ENCODE measurements around the gene RBM38. TPM values are rescaled to one million over a fixed set of nuclear protein-coding genes. Genes with fewer than 3 reads are reported as not detected.
A peak's percentile ranks its signal among the peaks of the same experiment; 100 is the strongest.

The RBM38 gene
- total and polyA plus RNA-seq, 2 of the 13 experiments (the other 11 are each of a cell fraction or from before 2014, with no cell fraction given) = 24.2 to 34.2 TPM

DNA sequence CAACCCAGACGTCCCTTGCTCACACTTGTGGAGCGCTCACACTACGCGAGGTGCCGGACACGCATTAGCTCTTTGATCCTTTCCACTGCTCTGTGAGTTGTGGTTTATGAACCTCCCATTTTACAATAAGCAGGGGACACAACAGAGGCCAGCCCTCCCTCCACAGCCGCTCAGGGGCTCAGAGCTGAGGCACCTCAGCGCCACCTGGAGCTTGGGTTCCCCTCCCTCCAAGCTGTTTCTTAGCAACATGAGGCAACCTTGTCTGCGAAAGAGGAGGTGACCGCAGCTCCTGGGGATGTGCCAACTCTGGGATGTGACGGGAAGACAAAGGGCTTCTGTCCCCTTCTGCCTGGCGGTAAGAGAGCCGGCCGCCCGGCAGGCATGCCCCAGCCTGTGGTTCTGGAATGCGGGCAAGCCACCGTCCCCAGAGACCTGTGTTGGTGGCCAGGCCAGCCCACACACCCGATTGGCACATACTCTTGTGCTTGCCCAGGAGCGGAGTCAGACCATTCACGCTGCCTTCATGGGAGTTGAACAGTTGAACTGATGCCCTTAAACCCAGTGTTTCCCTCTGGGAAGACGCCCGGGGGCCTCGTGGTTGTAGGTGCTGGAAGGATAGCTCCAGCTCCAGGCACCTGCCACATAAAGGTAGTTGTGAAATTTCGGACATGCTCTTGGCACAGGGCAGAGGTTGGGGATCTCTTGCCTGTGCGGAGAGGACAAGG lies 44.5 kb downstream of the RBM38 start (continued):
- TF ChIP-seq, protein P1, sequence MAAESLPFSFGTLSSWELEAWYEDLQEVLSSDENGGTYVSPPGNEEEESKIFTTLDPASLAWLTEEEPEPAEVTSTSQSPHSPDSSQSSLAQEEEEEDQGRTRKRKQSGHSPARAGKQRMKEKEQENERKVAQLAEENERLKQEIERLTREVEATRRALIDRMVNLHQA (CRISPR knock-in tag; IDR thresholded peaks at IDR 0.05) = no peak
- TF ChIP-seq, protein P2, sequence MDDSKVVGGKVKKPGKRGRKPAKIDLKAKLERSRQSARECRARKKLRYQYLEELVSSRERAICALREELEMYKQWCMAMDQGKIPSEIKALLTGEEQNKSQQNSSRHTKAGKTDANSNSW (CRISPR knock-in tag; IDR thresholded peaks at IDR 0.05; ENCODE audit: borderline replicate concordance) = no peak
- TF ChIP-seq, protein P3, sequence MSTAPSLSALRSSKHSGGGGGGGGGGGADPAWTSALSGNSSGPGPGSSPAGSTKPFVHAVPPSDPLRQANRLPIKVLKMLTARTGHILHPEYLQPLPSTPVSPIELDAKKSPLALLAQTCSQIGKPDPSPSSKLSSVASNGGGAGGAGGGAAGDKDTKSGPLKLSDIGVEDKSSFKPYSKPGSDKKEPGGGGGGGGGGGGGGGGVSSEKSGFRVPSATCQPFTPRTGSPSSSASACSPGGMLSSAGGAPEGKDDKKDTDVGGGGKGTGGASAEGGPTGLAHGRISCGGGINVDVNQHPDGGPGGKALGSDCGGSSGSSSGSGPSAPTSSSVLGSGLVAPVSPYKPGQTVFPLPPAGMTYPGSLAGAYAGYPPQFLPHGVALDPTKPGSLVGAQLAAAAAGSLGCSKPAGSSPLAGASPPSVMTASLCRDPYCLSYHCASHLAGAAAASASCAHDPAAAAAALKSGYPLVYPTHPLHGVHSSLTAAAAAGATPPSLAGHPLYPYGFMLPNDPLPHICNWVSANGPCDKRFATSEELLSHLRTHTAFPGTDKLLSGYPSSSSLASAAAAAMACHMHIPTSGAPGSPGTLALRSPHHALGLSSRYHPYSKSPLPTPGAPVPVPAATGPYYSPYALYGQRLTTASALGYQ (CRISPR knock-in tag; IDR thresholded peaks at IDR 0.05) = no peak
- TF ChIP-seq ZEB1 (IDR thresholded peaks at IDR 0.05; ENCODE audit: insufficient replicate concordance, low read depth) (no peak), TBX3 (IDR thresholded peaks at IDR 0.05; ENCODE audit: borderline replicate concordance) (peak; percentile 50; the same call in 1 of the 2 replicates), ZFP82 (CRISPR knock-in tag; IDR thresholded peaks at IDR 0.05; ENCODE audit: borderline replicate concordance) (no peak), KAT7 (CRISPR knock-in tag; IDR thresholded peaks at IDR 0.05; ENCODE audit: borderline replicate concordance) (no peak), ZNF598 (CRISPR knock-in tag; IDR thresholded peaks at IDR 0.05; ENCODE audit: borderline replicate concordance) (peak; percentile 76; the same call in 1 of the 2 replicates), PTBP1 (IDR thresholded peaks at IDR 0.05; ENCODE audit: low read depth, low read length, poor library complexity, severe bottlenecking) (no peak), SIN3A (IDR thresholded peaks at IDR 0.05; ENCODE audit: borderline replicate concordance, low read depth, low read length) (no peak), TAF15 (IDR thresholded peaks at IDR 0.05; ENCODE audit: low read depth, low read length, poor library complexity, severe bottlenecking) (no peak), ZNF605 (CRISPR knock-in tag; IDR thresholded peaks at IDR 0.05) (peak; percentile 78; the same call in 1 of the 2 replicates), DNMT1 (CRISPR knock-in tag; IDR thresholded peaks at IDR 0.05) (no peak), ESRRA (CRISPR knock-in tag; IDR thresholded peaks at IDR 0.05; ENCODE audit: low read depth) (no peak)
- TF ChIP-seq, protein P4, sequence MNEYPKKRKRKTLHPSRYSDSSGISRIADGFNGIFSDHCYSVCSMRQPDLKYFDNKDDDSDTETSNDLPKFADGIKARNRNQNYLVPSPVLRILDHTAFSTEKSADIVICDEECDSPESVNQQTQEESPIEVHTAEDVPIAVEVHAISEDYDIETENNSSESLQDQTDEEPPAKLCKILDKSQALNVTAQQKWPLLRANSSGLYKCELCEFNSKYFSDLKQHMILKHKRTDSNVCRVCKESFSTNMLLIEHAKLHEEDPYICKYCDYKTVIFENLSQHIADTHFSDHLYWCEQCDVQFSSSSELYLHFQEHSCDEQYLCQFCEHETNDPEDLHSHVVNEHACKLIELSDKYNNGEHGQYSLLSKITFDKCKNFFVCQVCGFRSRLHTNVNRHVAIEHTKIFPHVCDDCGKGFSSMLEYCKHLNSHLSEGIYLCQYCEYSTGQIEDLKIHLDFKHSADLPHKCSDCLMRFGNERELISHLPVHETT (CRISPR knock-in tag; conservative IDR thresholded peaks at IDR 0.05) = no peak; the same call in 1 of the 2 replicates
- TF ChIP-seq, protein P5, sequence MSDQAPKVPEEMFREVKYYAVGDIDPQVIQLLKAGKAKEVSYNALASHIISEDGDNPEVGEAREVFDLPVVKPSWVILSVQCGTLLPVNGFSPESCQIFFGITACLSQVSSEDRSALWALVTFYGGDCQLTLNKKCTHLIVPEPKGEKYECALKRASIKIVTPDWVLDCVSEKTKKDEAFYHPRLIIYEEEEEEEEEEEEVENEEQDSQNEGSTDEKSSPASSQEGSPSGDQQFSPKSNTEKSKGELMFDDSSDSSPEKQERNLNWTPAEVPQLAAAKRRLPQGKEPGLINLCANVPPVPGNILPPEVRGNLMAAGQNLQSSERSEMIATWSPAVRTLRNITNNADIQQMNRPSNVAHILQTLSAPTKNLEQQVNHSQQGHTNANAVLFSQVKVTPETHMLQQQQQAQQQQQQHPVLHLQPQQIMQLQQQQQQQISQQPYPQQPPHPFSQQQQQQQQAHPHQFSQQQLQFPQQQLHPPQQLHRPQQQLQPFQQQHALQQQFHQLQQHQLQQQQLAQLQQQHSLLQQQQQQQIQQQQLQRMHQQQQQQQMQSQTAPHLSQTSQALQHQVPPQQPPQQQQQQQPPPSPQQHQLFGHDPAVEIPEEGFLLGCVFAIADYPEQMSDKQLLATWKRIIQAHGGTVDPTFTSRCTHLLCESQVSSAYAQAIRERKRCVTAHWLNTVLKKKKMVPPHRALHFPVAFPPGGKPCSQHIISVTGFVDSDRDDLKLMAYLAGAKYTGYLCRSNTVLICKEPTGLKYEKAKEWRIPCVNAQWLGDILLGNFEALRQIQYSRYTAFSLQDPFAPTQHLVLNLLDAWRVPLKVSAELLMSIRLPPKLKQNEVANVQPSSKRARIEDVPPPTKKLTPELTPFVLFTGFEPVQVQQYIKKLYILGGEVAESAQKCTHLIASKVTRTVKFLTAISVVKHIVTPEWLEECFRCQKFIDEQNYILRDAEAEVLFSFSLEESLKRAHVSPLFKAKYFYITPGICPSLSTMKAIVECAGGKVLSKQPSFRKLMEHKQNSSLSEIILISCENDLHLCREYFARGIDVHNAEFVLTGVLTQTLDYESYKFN (CRISPR knock-in tag; conservative IDR thresholded peaks at IDR 0.05) = peak; percentile 23; the same call in 1 of the 2 replicates
- TF ChIP-seq, protein P6, sequence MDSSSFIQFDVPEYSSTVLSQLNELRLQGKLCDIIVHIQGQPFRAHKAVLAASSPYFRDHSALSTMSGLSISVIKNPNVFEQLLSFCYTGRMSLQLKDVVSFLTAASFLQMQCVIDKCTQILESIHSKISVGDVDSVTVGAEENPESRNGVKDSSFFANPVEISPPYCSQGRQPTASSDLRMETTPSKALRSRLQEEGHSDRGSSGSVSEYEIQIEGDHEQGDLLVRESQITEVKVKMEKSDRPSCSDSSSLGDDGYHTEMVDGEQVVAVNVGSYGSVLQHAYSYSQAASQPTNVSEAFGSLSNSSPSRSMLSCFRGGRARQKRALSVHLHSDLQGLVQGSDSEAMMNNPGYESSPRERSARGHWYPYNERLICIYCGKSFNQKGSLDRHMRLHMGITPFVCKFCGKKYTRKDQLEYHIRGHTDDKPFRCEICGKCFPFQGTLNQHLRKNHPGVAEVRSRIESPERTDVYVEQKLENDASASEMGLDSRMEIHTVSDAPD (CRISPR knock-in tag; IDR thresholded peaks at IDR 0.05) = peak; percentile 61; the same call in 1 of the 2 replicates
- TF ChIP-seq, protein P7, sequence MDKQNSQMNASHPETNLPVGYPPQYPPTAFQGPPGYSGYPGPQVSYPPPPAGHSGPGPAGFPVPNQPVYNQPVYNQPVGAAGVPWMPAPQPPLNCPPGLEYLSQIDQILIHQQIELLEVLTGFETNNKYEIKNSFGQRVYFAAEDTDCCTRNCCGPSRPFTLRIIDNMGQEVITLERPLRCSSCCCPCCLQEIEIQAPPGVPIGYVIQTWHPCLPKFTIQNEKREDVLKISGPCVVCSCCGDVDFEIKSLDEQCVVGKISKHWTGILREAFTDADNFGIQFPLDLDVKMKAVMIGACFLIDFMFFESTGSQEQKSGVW (CRISPR knock-in tag; IDR thresholded peaks at IDR 0.05; ENCODE audit: borderline replicate concordance) = no peak
